ENCODE results near the gene ANGEL2. TPM values are rescaled to one million over a fixed set of nuclear protein-coding genes. Genes with fewer than 3 reads are reported as not detected.

The ANGEL2 gene
- total RNA-seq, 1 donor from 2014 or later: 36.6 TPM

DNA sequence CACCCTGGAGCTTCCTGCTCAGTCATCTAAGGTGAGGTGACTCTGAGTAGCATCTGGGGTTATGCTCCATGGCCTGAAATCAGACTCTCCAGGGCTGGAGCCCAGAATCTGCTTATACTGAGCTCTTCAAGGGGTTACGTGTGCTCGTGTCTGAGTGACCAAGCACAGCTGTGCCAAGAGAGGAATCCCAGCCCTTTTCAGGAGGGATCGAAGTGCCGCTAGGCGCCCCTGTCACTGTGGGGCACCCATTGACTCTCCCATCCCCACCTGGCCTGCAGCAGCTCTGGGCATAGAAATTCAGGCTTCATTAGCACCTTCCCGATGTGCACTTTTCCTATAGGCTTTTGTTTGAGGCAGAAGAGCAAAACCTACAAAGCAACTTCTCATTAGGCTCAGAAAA, 51.6 kb downstream of the ANGEL2 start:
- no peak overlapping the region for H3K27ac ChIP-seq
- H3K27me3 ChIP-seq (ENCODE audit: low read depth): no peaks in the 10 kb centered on the region
- no peaks in the 10 kb centered on the region for H3K4me1 ChIP-seq
- no peak for DNase-seq
- intact Hi-C loops (cut with DNase I): no loop called here
- no peaks in the 10 kb centered on the region for H3K9me3 ChIP-seq
- H3K4me3 ChIP-seq: no peak overlapping the region
- TF ChIP-seq, protein P1, sequence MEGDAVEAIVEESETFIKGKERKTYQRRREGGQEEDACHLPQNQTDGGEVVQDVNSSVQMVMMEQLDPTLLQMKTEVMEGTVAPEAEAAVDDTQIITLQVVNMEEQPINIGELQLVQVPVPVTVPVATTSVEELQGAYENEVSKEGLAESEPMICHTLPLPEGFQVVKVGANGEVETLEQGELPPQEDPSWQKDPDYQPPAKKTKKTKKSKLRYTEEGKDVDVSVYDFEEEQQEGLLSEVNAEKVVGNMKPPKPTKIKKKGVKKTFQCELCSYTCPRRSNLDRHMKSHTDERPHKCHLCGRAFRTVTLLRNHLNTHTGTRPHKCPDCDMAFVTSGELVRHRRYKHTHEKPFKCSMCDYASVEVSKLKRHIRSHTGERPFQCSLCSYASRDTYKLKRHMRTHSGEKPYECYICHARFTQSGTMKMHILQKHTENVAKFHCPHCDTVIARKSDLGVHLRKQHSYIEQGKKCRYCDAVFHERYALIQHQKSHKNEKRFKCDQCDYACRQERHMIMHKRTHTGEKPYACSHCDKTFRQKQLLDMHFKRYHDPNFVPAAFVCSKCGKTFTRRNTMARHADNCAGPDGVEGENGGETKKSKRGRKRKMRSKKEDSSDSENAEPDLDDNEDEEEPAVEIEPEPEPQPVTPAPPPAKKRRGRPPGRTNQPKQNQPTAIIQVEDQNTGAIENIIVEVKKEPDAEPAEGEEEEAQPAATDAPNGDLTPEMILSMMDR (IDR thresholded peaks at IDR 0.05): no peak
- H3K36me3 ChIP-seq: no peaks in the 10 kb centered on the region
- ATAC-seq: no peak

DNA sequence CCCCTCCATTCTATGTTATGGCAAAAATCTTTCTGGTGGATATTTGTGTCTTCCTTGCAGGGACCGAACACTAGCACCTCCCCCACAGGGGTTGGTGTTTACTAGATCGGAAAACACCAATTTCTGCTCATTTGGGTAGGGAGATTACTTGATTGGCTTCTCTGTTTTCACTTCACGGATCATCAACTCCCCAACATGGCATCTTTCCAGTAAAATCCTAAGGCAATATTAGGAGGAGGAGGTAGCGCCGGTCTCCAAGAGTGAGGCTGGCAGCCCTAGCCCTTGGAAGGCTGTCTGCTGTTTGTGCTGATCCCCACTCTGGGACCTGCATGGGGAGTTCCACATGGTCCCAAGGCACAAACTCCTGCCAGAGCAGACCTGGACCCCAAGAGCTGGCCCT, 53.2 kb downstream of the ANGEL2 start:
- Histone ChIP-seq H3K4me3 (no peak overlapping the region), H3K27me3 (ENCODE audit: low read depth) (no peaks in the 10 kb centered on the region), H3K9me3 (no peaks in the 10 kb centered on the region), H3K27ac (no peak overlapping the region), H3K4me1 (no peaks in the 10 kb centered on the region), H3K36me3 (no peaks in the 10 kb centered on the region)
- TF ChIP-seq, protein P1 (IDR thresholded peaks at IDR 0.05): no peak
- DNase-seq (no peak), ATAC-seq (no peak)
- intact Hi-C loops (cut with DNase I): no loop called here

DNA sequence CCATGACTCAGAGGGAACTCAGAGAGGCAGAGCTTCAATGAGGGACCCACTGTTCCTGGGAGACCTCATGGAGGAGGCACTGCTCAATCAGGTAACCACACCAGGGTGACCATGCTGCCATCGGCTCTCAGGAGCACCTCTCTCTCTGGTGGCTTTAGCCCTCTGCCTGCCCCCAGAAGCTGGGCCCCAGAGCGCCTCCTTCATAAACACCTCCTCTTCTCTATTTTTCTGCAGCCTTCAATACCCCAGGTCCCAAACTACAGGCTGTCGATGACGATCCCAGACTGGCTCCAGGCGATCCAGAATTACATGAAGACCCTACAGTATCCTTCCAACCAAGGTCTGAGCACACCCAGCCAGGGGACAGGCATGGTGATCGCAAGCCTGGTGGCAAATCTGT, 54.7 kb downstream of the ANGEL2 start:
- H3K36me3 ChIP-seq: no peaks in the 10 kb centered on the region
- DNase-seq: no peak
- no peaks in the 10 kb centered on the region for H3K4me1 ChIP-seq
- no peak overlapping the region for H3K4me3 ChIP-seq
- TF ChIP-seq, protein P1 (IDR thresholded peaks at IDR 0.05): no peak
- intact Hi-C loops (cut with DNase I): no loop called here
- no peaks in the 10 kb centered on the region for H3K9me3 ChIP-seq
- no peak for ATAC-seq
- H3K27ac ChIP-seq: no peak overlapping the region
- no peaks in the 10 kb centered on the region for H3K27me3 ChIP-seq (ENCODE audit: low read depth)

DNA sequence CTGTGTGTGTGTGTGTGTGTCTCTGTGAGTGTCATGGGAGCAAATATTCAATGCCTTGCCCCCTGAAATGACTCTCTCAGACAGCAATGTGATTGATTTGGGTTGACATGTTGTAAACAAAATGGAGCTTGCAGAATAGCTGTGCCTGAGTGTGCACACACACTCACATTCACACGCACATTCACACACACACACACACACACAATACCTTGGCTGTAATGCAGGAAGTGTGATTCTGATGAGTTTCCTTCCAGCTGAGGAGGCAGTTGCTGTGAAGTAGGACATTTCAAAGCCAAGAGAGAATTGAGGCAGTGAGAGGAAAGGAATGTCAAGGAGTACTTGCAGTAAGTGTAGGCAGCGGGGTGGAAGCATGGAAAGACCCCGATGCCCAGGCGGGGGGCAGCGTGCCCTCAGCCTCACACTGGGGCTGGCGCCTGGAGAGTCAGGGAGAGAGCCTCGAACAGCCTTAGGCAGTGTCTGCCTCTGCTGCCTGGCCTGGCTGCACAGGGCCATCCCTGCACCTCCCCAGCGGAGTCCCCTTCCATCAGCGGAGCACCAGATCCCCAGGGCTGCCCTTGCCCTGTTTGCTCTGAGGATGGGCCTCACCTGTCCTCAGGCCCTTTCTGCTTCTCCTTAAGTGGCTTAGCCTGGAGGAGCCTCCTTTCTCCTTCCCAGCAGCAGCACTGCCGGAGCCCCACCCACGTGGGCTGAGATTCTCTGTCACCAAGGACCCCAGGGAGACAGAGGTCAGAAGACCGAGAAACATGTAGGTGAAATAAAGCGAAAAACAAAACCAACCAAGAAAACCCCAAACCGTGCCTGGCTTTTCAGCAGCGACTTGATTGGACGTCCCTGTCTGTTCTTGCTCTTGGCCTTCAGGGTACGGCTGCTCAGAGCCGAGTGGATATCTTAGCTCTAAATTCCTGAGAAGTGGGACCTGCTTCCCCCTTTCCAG, 56.1 kb downstream of the ANGEL2 start:
- no peaks in the 10 kb centered on the region for H3K27me3 ChIP-seq (ENCODE audit: low read depth)
- H3K27ac ChIP-seq: no peak overlapping the region
- no peaks in the 10 kb centered on the region for H3K4me1 ChIP-seq
- TF ChIP-seq, protein P1 (IDR thresholded peaks at IDR 0.05): no peak
- H3K36me3 ChIP-seq: no peaks in the 10 kb centered on the region
- no peak for ATAC-seq
- intact Hi-C loops (cut with DNase I): no loop called here
- H3K9me3 ChIP-seq: no peaks in the 10 kb centered on the region
- H3K4me3 ChIP-seq: no peak overlapping the region
- DNase-seq: no peak

DNA sequence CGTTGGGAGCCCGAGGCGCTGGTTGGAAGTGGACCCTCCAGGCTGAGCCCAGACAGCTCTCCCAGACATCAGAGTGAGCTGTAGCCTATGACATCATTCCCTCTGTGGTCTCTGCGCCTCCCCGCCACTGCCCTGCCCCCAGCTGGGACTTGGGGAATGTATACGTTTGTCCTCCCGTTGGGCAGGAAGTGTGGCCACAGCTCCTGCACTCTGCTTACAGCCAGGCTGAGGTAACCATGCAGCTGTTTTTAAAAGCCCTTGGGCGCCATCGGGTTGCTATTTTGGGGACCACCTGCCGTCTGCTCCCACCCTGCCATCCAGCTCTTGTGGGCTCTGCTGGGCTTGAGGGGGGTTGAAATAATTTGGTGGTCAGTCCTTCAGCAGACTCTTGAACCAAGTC, 57.5 kb downstream of the ANGEL2 start:
- DNase-seq (no peak), ATAC-seq (no peak)
- H3K27me3 ChIP-seq (ENCODE audit: low read depth): peaks cover 8% of the 10 kb centered on the region
- H3K9me3 ChIP-seq: no peaks in the 10 kb centered on the region
- TF ChIP-seq, protein P1 (IDR thresholded peaks at IDR 0.05): no peak
- no peaks in the 10 kb centered on the region for H3K4me1 ChIP-seq
- H3K27ac ChIP-seq: no peak overlapping the region
- H3K4me3 ChIP-seq: no peak overlapping the region
- intact Hi-C loops (cut with DNase I): no loop called here
- no peaks in the 10 kb centered on the region for H3K36me3 ChIP-seq
